HepG2 (cell line): ENCODE measurements around the gene CD300A. TPM values are rescaled to one million over a fixed set of nuclear protein-coding genes. Genes with fewer than 3 reads are reported as not detected.

Experiments
- AFF4 ChIP-seq: sonication (generic); formaldehyde crosslinking; IDR thresholded peaks from 2 replicates; pipeline ENCODE4 v1.4.0; 2020; ENCODE audit warnings: missing genetic modification reagents
- ARHGAP35 ChIP-seq: sonication (generic); formaldehyde crosslinking; IDR thresholded peaks from 2 replicates; pipeline ENCODE4 v1.9.0; 2022; ENCODE audit warnings: mild to moderate bottlenecking, inconsistent platforms, moderate library complexity, missing genetic modification reagents, borderline replicate concordance
- SNAPC2 ChIP-seq: sonication (generic); formaldehyde crosslinking; IDR thresholded peaks from 2 replicates; pipeline ENCODE4 v1.8.1; 2022; ENCODE audit warnings: mild to moderate bottlenecking, missing genetic modification reagents
- ZNF142 ChIP-seq: sonication (generic); formaldehyde crosslinking; IDR thresholded peaks from 2 replicates; pipeline ENCODE4 v1.4.0; 2020; ENCODE audit warnings: missing genetic modification reagents
- ZNF44 ChIP-seq: sonication (generic); formaldehyde crosslinking; IDR thresholded peaks from 2 replicates; pipeline ENCODE4 v1.5.1; 2020; ENCODE audit warnings: mild to moderate bottlenecking, missing genetic modification reagents
- ZNF503 ChIP-seq: sonication (generic); formaldehyde crosslinking; IDR thresholded peaks from 2 replicates; pipeline ENCODE4 v1.4.0; 2020; ENCODE audit warnings: missing genetic modification reagents
- ZNF547 ChIP-seq: sonication (generic); formaldehyde crosslinking; IDR thresholded peaks from 2 replicates; pipeline ENCODE4 v1.5.1; 2020; ENCODE audit warnings: mild to moderate bottlenecking, missing genetic modification reagents
- polyA plus RNA-seq, 8 experiments: library from polyadenylated mRNA; depleted of rRNA in 3 of 8; stranded (reverse) in 7 of 8; unstranded in 1 of 8; fragments of >200 nt; fragmentation: Illumina TruSeq in 4 of 8; extraction: Trizol in 4 of 8; gene quantifications; 2 replicates each; pipeline versions ENCODE4 v1.2.1 to v1.2.3, GENCODE V29; 2011 to 2016; ENCODE audit warnings: low read depth in 4 of 8, missing spikeins in 1 of 8, mixed read lengths in 1 of 8; ENCODE audit not compliant: insufficient read depth in 1 of 8
- total RNA-seq, 5 experiments: library from RNA; depleted of rRNA; stranded (reverse); fragments of >200 nt; fragmentation: Illumina TruSeq; extraction: Trizol; gene quantifications; 2 replicates each; pipeline ENCODE4 v1.2.3, GENCODE V29; 2016; ENCODE audit warnings: low read depth in 1 of 5

The CD300A gene
- total and polyA plus RNA-seq, 2 of the 13 experiments (the other 11 are each of a cell fraction or from before 2014, with no cell fraction given), result not detected

- TF ChIP-seq ZNF503 (CRISPR knock-in tag) (no peak), SNAPC2 (CRISPR knock-in tag) (no peak), ZNF547 (CRISPR knock-in tag) (no peak), AFF4 (CRISPR knock-in tag) (no peak), ZNF44 (CRISPR knock-in tag) (no peak), ZNF142 (CRISPR knock-in tag) (no peak), ARHGAP35 (CRISPR knock-in tag) (no peak)
These were observed 64.9 kb downstream of the CD300A start, which contains the start of gene CD300LB (continued) for GRCh38 chr17:74531231-74531761.
